ENCODE measurements around the gene NARS2.

DNA sequence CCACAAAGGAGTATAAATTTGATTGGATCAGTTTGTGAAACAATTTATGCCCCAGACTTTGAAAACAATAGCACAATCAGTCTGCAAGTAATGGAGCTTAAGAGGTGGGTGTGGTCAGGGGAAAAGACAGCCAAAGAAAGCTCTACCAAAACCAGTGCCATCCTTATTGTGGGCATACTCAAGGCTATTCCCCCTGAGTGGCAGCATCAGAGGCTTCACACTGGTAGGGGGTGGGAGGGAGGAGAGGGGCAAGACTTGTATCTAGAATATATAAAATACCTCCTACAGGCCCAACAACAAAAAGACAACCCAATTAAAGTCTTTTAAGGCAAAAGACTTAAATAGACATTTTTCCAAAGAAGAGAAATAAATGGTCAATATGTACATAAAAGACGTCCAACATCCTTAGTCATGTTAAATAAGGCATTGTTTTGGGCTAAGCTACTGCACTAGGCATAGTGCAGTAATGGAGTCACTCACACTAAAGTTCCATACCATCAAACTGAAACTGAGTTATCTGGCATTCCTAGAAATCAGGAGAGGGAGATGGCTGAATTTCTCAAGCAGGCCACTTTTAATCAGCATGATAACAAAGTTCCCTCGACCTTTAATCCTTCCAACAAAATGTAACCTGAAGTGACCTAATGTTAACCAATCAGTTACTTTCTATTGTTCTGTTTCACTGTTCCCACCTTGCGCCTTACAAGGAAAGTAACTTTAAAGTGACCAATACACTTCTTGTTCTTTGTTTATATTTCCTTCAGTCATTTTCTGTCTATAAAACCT lies 24.8 kb downstream of the NARS2 start:
- TF ChIP-seq, protein P1, sequence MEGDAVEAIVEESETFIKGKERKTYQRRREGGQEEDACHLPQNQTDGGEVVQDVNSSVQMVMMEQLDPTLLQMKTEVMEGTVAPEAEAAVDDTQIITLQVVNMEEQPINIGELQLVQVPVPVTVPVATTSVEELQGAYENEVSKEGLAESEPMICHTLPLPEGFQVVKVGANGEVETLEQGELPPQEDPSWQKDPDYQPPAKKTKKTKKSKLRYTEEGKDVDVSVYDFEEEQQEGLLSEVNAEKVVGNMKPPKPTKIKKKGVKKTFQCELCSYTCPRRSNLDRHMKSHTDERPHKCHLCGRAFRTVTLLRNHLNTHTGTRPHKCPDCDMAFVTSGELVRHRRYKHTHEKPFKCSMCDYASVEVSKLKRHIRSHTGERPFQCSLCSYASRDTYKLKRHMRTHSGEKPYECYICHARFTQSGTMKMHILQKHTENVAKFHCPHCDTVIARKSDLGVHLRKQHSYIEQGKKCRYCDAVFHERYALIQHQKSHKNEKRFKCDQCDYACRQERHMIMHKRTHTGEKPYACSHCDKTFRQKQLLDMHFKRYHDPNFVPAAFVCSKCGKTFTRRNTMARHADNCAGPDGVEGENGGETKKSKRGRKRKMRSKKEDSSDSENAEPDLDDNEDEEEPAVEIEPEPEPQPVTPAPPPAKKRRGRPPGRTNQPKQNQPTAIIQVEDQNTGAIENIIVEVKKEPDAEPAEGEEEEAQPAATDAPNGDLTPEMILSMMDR (IDR thresholded peaks at IDR 0.05; ENCODE audit: low read length) = no peak
- TF ChIP-seq EZH2 (IDR thresholded peaks at IDR 0.05; ENCODE audit: borderline replicate concordance, low read length) = no peak
